OCI-M2 (cell line): Measurements from ENCODE around the gene FOXJ3.

Experiments used
- DNase-seq: peaks from one replicate; lab custom pipeline; 2025; ENCODE audit not compliant: unreplicated experiment; lab: John Stamatoyannopoulos, UW

FOXJ3 gene

DNA sequence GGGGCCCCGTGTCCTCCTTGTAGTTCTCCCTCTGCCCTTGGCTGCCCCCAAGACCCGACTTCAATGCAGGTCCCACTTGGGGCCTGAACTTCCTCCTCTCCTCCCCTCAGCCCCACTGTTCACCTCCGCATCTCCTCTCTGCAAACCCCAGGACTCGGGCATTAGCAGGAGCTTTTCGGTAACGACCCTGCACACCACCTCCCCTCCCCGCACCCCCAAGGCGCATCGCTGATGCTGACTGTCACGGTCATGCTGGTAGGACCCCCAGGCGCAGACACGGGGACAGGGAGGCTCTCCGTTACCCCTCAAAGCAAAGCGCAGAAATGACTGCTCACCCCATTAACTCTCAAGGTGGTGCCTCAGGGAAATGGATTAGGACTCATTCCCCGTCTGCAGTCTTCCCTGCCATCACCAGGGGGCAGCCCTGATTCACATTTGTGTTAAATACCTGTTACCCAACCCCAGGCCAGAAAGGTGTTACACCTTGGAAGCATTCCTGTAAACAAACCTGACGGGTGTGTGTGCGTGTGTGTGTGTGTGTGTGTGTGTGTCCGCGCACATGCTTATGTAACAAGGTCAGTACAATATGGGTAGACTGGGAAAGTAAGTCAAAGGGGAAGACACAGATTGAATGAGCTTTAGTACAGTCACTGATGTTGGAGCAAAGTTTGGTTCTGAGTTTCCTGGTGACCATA lies 188.3 kb downstream of the FOXJ3 start:
- DNase-seq: no peak

DNA sequence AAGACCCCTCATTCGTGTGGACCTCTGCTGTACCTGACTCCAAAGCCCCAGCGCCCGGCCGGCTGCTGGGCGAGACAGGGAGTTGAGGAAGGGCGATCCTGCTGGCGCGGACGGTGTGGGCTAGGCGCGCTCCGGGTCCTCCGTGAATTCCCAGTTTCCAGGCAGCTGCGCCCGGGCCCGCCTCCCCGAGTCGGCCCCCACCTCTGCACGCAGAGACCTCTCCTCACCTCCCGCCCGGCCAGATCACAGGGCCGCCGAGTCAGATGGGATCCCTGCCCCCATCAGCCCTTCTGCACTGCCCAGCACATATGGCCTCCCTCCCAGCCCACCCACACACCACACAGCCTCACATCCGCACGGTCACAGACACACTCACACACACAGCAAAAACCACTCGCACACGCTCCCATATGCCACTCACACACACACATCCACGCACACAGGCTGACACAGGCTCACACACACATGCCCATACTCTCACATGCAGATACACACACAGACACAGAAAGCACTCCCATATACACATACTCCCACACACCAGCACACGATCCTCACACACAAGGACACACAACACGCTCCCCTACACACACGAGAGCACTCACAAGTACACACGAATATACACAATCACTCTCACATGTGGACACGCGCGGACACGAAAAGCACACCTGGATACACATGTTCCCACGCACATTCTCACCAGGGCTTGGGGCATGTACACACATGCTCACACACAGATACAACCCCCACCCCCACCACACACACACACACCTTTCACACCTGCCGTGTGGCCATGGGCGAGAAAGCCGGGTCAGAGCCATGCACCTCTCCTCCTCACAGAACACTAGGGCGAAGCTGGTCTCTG lies 189.0 kb downstream of the FOXJ3 start:
- no peak for DNase-seq

DNA sequence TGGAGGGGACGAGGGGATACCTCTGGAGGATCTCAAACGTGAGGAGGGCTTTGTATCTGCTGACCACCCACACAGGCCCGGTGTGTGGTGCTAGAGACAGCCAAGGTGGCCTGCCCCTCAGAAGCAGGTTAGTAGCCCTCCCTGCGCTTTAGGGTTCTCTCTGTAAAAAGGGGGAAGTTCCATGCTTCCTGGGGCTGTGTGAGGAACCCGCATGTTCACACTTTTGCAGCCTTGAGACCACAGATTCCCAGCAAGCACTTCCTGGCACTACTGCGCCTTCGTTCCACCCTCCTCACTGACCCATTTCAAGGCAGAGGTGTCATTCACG lies 189.7 kb downstream of the FOXJ3 start:
- DNase-seq: no peak

DNA sequence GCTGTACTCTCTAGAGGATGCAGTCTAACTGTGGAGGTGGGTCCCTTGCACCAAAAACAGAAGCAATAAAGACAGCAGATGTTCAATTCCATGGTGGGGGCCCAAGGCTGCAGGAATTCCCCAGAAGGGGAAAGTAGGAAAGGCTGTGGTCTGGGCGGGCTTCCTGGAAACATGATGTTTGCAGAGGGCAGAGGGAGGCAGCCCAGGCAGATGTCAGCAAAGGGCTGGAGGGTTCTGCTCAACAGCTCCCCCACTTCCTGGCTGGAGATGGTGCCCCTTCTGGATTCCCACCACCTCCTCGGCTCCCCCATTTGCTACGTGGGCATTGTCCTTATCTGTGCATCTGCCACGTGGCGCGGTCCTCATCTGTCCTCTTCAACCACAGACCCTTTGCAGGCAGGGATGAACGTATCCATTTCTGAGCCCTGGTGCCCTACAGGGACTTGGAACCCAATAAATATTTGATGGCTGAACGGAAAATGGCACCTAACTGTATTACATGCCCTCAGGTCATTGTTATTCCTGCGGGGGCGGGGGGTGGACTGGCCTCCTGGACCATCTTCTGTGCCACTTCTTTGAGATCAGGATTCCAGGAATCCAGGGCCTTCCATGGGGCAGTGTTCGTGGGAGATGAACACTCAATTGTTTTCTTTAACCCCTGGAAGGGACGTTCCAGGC lies 190.2 kb downstream of the FOXJ3 start:
- DNase-seq: no peak

DNA sequence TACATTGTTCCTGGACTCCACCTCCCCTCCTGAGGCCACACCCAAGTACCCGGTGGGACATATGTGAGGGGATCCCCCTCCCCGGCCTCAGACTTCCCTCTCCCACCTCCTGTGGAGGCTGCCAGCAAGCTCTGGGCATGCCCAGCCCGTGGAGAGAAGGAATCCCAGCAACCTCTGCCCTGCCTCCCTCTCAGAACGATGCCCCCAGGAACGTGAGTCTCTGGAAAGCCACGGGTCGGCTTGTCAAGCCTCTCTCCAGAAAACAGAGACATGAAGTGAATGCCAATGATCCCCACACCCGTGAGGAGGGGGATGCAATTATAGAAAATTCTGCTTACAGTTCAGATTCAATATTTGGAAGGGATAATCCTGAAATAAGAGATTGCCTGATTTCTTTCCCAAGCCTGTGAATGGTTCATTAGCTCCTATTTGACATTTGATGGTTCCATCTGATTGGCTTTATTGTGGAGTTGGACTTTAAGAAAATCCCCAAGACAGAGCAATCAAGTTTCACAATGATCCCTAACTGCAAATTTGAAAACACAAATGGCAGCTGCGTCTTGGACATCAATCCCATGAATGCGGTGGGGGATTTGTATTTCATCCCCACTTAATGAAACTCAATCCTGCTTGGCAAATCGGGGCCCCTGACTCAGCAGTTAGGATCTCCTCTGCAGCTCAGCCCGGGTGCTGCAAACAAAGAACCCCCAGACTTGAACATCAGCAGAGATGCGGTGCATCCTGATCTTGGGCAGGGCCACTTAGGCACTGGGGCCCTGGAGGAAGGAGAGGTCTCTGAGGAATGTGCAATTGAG lies 190.9 kb downstream of the FOXJ3 start:
- DNase-seq: no peak

DNA sequence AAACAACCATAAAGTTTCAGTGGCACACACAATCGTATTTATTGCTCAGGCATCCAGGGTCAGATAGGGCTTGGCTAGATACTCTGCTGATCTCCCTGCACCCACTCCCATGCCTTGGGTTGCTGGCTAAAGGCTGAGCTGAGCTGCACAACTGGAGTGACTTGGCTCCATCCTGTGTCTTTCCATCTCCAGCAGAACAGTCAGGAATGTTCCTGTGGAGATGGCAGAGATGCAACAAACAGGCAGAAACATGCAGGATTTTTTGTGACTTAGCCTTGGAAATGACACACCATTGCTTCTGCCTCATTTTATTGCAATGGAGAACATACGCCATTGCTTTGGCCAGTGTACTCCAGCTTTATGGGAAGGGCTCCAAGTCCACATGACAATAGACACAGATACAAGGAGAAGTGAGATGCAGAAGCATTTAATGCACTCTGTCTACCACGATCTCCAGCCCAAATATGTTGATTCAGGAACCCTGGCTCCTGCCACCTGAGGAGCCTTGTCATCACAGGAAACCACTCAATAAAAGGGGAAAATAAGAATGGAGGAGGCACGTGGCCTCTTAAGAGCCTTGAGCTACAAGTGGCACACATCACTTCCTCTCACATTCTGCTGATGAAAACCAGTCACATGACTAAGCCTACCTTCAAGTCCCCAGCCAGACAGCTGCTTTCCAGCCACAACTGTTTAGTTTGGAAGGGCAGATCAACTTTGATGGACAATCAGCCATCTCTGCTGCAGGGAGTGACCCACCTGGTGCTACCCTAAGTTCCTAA lies 191.9 kb downstream of the FOXJ3 start:
- DNase-seq: no peak

DNA sequence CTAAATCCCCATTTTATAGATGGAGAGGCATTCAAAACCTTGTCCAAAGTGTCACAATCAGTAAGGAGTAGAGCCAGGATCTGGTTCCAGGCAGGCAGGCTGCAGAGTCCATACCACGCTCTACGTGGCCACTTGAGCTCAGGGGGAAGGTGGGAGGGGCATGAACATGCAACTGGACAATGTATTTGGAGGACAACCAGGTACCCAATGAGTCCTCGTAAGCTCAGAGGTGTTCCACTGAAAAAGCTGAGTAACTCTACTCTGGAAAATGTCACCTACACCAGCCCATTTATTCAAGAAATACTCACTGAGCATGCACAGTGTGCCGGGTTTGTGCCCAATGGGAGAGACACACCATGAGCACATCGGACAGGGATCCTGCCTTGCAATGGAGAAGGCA lies 193.1 kb downstream of the FOXJ3 start:
- no peak for DNase-seq

DNA sequence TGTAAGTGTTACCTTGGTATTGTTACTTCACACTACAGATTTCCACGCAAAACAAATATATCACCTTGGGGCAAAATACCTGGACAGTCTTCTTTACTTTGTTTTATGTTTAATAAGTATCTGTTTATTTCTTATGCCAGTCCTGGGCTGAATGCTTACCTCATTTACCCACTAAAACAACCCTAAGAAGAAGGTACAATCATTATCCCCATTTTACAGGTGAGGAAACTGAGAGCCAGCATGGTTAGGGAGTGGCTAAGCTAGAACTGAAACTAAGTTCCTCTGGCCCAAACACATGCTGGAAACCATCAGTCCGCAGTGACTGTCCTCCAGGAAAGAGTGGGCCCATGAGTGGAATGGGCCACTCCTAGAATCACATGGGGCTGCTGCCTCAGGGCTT lies 194.8 kb downstream of the FOXJ3 start:
- DNase-seq: no peak

DNA sequence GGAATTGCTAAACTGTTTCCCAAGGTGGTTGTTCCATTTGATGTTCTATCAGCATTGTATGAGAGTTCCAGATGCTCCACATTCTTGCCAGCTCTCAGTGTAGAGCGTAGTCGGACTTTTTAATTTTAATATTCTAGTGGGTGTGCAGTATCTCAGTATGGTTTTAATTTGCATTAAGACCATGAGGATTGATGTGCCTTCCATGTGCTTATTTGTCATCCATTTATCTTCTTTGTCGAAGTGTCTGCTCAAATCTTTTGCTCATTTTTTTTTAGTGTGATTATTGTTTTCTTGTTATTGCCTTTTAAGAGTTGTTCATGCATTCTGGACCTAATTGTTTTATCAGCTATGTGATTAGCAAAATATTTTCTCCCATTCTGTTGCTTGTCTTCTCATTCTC lies 195.6 kb downstream of the FOXJ3 start:
- no peak for DNase-seq

DNA sequence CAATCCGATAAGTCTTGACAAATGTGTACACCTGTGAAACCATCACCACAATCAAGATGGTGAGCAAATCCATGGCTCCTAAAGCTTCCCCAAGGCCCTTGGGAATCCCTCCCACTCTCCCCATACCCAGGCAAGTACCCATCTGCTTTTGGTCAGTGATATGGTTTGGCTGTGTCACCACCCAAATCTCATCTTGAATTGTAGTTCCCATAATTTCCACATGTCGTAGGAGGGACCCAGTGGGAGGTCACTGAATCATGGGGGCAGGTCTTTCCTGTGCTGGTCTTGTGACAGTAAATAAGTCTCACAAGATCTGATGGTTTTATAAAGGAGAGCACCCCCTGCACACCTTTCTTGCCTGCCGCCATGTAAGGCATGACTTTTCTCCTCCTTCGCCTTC lies 196.4 kb downstream of the FOXJ3 start:
- no peak for DNase-seq

DNA sequence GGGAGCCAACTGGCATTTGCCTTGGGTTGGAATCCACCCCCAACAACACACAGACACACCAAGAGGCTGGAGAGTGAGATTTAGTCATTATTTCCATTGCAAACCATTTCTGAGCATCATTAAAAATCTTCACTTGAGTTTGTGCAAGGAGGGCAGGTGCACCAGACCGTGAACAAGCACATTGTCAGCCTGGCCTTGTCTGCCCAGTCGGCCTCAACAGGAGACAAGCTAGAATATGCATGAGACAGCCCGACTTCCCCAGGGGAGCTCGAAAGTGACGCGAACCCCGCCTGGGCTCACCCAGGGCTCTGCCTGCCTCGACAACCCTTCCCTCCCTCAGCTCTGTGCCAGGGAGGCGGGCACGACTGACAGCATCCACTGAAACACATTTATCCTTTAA lies 197.3 kb downstream of the FOXJ3 start:
- no peak for DNase-seq

DNA sequence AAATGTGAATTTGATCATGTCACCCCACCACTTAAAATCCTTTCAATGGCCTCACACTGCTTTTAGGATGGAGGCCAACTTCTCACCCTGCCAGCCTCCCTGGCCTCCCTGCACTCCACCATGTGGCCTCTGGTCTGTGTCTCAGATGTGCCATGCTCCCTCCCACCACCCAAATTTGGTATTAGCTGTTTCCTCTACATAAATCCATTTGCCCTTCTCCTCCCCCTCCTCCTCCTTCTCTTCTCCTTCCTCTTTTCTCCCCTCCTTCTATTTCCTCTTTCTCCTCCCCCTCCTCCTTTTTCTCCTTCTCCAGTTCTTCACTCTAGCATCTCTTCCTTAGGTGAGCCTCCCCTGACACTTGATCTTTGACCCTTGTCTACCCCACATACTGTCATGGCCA lies 198.6 kb downstream of the FOXJ3 start:
- DNase-seq: no peak

DNA sequence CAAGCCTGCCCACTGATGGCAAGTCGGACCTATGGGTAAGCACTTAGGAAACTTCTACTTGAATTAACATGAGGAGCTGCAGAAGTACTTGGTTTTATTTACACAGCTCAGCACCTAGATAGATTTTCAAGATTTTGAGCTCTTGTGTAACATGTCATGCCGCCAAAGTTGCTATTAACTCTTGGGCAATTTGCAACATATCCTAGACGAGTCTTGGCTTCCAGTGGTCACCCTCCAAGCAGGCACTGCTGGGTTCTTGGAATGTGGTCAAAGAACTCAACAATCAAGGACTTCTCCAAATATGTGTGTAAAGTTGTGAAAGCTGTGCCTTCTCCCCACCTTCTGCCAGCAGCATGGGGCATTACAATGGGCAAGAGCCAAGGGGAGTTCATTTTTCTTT lies 199.6 kb downstream of the FOXJ3 start:
- DNase-seq: no peak

DNA sequence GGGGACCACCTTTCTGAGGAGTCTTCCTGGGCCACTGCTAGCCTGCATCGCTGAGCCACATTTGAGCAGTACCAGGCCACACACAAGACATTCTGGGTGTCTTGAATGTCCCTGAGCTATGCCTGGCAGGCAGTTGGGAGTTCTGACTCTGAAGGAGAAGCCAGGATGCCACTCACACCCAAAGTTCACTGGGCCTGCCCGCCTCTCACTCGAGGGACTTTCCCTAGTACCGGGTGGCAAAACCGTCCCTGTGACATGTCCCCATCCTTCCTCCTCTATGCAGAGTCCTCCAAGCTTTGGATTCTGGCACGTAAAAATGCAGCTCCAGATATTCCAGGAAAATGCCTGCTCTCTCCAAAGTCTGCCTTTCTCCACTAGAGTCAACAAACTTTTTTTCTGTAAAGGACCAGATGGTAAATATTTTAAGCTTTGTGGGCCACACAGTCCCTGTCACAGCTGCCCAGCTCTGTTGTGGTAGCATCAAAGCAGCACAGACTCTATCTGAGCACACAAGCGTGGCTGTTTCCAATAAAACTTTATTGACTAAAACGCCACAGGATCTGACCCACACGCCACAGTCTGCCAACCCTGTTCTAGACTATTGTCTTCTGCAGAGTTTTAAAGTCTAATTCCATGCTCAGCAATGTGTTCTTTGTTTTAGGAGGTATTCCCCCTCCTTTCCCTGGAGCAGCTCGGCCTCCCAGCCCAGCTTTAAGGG lies 201.1 kb downstream of the FOXJ3 start:
- DNase-seq: no peak

DNA sequence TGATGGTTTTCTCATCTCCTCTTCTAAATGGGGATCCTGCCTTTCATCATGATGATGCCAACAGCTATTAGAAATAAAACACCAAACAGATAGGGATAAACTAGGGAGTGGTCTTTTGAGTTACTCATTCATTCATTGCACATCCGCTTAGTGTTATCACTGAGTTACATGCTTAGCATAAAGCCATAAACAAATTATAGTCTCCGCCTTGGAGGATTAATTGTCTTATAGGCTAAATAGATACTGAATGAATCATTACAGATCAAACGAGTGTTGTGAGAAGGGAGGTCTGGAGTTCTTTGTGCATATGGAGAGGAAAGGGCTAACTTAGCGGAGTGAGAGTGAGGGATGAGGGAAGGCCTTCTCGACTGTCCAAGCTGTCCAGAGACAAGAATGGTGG lies 201.6 kb downstream of the FOXJ3 start:
- DNase-seq: no peak

DNA sequence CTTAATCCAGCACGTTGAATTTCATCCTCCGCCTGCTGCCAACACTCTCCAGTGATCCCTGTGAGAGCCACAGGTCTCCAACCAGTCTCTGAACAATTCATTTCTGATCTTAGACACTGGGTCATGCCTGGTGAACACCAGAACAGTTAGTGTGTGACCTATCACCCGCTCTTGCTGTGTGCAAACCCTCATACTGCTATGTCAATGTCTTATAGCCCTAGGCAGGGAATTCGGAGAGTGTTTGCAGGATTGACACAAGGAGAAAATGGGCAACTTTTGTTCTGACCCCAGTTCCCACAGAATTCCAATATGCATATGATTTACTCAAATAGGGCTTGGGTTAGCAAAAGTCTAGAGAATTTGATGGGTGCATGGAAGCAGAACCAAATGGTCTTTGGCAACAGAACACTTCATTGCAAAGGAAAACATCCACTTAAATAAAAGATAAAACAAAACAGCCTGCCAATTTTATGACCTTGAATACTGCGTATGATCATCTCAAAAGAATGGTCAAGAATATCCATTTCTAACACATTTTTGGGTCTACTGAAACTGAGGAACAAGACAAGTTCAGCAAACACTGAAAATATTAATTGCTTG lies 204.9 kb downstream of the FOXJ3 start:
- no peak for DNase-seq

DNA sequence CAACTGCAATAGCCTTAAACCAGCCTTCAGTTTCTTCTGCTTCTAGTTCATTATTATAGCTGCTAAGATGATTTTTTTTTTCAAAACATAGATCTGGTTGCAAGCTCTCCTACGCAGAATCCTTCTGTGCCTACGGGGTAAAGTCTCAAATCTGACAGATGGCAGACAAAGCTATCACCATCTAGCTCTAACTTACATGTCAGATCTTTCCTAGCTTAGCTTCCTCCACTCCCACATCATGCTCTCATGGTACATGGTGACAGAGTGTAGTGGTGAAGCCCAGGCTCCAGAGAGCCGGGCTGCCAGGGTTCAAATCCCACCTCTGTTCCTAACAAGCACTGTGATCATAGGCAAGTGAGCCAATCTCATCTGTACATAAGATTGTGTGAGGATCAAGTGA lies 206.1 kb downstream of the FOXJ3 start:
- DNase-seq: no peak

DNA sequence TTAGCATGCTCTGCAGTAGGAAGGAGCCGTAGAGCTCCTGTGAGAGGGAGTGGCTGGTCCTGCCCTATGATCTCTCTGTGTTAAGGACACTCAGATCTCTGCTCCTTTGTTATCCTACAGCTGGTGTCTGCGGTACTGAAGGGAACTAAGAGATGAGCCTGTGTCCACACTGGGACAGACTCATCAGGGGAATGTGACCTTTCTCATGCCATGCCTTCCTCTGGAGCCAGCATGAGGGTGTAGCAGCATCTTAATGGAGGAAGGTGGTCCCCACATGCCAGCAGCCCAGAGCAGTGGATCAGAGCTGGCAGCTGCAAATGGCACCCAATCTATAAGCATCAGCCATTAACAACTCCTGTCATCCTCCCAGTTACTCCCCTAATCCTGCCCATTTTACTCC lies 206.5 kb downstream of the FOXJ3 start:
- no peak for DNase-seq

DNA sequence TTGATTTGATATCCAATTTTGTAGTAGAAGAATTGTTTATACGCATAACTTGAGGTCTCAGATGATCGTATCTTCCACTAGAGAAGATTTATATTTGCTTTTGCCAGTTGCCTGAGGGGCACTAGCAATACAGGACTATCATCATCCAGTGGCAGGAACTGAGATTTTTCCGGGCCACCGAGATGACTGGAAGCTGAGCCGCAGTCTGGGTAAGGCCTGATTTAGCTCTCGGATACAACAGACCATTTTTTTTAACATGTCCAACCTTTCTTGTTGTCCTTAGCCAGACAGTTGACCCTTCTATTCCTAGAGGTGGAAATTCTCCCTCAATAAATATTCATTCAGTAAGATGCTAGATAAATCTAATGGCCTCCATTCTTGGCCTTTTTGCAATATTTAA lies 207.3 kb downstream of the FOXJ3 start:
- DNase-seq: no peak
